Natural killer cell (primary cell): ENCODE data around the gene PLEKHG4B. TPM values are rescaled to one million over a fixed set of nuclear protein-coding genes. Genes with fewer than 3 reads are reported as not detected.

Source experiments
- ATAC-seq, 3 donors: fragments of 150-1000 bp in 2 of 3; fragments of 200-7000 bp in 1 of 3; cut with Tn5 transposase; 1 replicate in 1 of 3; 2 replicates in 2 of 3; pipeline ENCODE4 v1.10.0; 2021; ENCODE audit warnings: mild to moderate bottlenecking in 2 of 3, moderate library complexity in 2 of 3
- DNase-seq, 2 donors: peaks; one replicate each; pipeline versions ENCODE4 v3.0.0 to v3.0.0-alpha.2; 2013 to 2021; ENCODE audit warnings: mixed read lengths in 1 of 2
- H3K27ac ChIP-seq: one replicate; pipeline ENCODE4 v1.5.1; 2013; ENCODE audit warnings: mild to moderate bottlenecking, low read length
- H3K27me3 ChIP-seq: one replicate; pipeline ENCODE4 v1.6.1; 2013; ENCODE audit warnings: low read length; ENCODE audit not compliant: control insufficient read depth, insufficient read depth
- H3K36me3 ChIP-seq: one replicate; pipeline ENCODE4 v1.6.1; 2013; ENCODE audit warnings: low read length; ENCODE audit not compliant: control insufficient read depth, insufficient read depth
- H3K4me1 ChIP-seq: one replicate; pipeline ENCODE4 v1.6.1; 2013; ENCODE audit warnings: low read length; ENCODE audit not compliant: control insufficient read depth, insufficient read depth
- H3K4me3 ChIP-seq: one replicate; pipeline ENCODE4 v1.5.1; 2013; ENCODE audit warnings: low read length
- H3K9me3 ChIP-seq: one replicate; pipeline ENCODE4 v1.6.1; 2013; ENCODE audit warnings: low read length; ENCODE audit not compliant: control insufficient read depth, insufficient read depth
- H3K27ac Mint-ChIP-seq, 2 donors: one replicate each; pipeline ENCODE4 v1.8.0; 2022; ENCODE audit warnings: mild to moderate bottlenecking in 2 of 2, mixed read lengths in 2 of 2, moderate library complexity in 1 of 2
- H3K27me3 Mint-ChIP-seq, 2 donors: one replicate each; pipeline ENCODE4 v1.8.0; 2022; ENCODE audit warnings: low read depth in 2 of 2, mixed read lengths in 2 of 2
- H3K36me3 Mint-ChIP-seq: one replicate; pipeline ENCODE4 v1.8.0; 2022; ENCODE audit warnings: mixed read lengths
- H3K4me1 Mint-ChIP-seq, 2 donors: one replicate each; pipeline ENCODE4 v1.8.0; 2022; ENCODE audit warnings: mixed read lengths in 2 of 2
- H3K4me3 Mint-ChIP-seq: one replicate; pipeline ENCODE4 v1.8.0; 2022; ENCODE audit warnings: mild to moderate bottlenecking, moderate library complexity, mixed read lengths
- H3K9me3 Mint-ChIP-seq, 2 donors: one replicate each; pipeline ENCODE4 v1.8.0; 2022; ENCODE audit warnings: mixed read lengths in 2 of 2
- CTCF ChIP-seq: fragments of 200-600 bp; IDR thresholded peaks from one replicate; pipeline ENCODE4 v1.8.0; 2022; ENCODE audit warnings: antibody characterized with exemption
- WGBS: methylation state at CpG from one replicate; pipeline ENCODE4 v1.1.7; 2013; ENCODE audit warnings: missing lambda C conversion rate; ENCODE audit not compliant: insufficient coverage; 5-methylcytosine and 5-hydroxymethylcytosine counted together
- intact Hi-C: fragments of 100-400 bp; cut with micrococcal nuclease; formaldehyde crosslinking; loops from one replicate; pipeline ENCODE4 v1.14.2; 2022
- total RNA-seq, 4 donors: library from RNA; stranded (reverse); fragments of 120-200 nt in 1 of 4; gene quantifications; one replicate each; pipeline versions ENCODE4 v1.2.3 to v1.2.4, GENCODE V29; 2013 to 2022

Gene PLEKHG4B
- total RNA-seq, 3 donors from 2014 or later (not counting 1 experiment from before 2014, with no cell fraction given): 0.07 TPM; not detected in 2

- Mint-ChIP-seq H3K9me3 (no peaks in the 10 kb centered on the region), H3K36me3 (no peaks in the 10 kb centered on the region), H3K4me3 (no peak overlapping the region), H3K4me1 (peaks cover 8 to 10% of the 10 kb centered on the region in 2 donors), H3K27me3 (peaks cover 0 to 11% of the 10 kb centered on the region in 2 donors), H3K27ac (no peak overlapping the region)
- no peak for DNase-seq
- no peak for TF ChIP-seq CTCF
- no peak overlapping the region for H3K27ac ChIP-seq
- H3K36me3 ChIP-seq: no peaks in the 10 kb centered on the region
- no peaks in the 10 kb centered on the region for H3K9me3 ChIP-seq
- peaks cover 9% of the 10 kb centered on the region for H3K4me1 ChIP-seq
- 84% methylated on average over 11 of the region's 11 CpGs for WGBS
- H3K27me3 ChIP-seq: no peaks in the 10 kb centered on the region
- no peak for ATAC-seq
- H3K4me3 ChIP-seq: no peak overlapping the region
- intact Hi-C loops: loop anchor here (2.0 kb wide), 1 partner anchor 241 kb away; no protein-coding TSS in a partner anchor
Observed at GRCh38 chr5:189976-190365, 98.0 kb downstream of the PLEKHG4B start.

DNA sequence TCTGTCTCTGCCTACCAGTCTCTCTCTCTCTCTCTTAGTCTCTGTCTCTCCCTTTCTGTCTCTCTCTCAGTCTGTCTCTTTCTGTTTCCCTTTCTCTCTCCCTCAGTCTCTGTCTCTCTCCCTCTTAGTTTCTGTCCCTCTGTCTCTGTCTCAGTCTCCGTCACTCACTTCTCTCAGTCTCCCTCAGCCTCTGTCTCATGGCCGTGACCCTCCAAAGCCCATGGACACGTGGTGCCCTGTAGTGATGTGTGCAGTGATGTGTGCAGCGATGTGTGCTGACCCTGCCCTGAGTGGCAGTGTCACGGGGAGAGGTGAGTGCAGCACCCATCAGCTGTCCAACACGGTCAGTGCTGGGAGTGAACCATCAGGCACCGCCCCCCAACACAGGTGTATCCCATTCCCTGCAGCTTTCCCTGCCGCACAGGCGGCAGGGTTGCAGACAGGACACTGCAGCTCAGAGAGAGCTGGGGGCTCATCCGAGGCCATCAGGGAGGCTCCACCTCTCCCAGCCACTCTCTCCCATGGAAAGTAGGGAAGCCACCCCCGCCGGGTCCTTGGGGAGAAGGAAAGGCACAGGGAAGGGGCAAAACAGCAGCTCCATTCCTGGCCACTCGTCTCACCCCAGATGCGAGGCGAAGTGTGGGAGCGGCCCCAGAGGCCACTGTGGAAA, 98.5 kb downstream of the PLEKHG4B start:
- DNase-seq (no peak), ATAC-seq (no peak)
- H3K27ac ChIP-seq: no peak overlapping the region
- H3K9me3 Mint-ChIP-seq: no peaks in the 10 kb centered on the region
- H3K27ac Mint-ChIP-seq: no peak overlapping the region
- H3K4me1 ChIP-seq: peaks cover 9% of the 10 kb centered on the region
- H3K4me3 ChIP-seq: no peak overlapping the region
- WGBS: 72% methylated on average over 16 of the region's 16 CpGs
- H3K9me3 ChIP-seq: no peaks in the 10 kb centered on the region
- peaks cover 0 to 11% of the 10 kb centered on the region in 2 donors for H3K27me3 Mint-ChIP-seq
- no peaks in the 10 kb centered on the region for H3K27me3 ChIP-seq
- H3K4me3 Mint-ChIP-seq: no peak overlapping the region
- peaks cover 8 to 10% of the 10 kb centered on the region in 2 donors for H3K4me1 Mint-ChIP-seq
- H3K36me3 ChIP-seq: no peaks in the 10 kb centered on the region
- no peak for TF ChIP-seq CTCF
- H3K36me3 Mint-ChIP-seq: no peaks in the 10 kb centered on the region
- intact Hi-C loops: no loop called here

DNA sequence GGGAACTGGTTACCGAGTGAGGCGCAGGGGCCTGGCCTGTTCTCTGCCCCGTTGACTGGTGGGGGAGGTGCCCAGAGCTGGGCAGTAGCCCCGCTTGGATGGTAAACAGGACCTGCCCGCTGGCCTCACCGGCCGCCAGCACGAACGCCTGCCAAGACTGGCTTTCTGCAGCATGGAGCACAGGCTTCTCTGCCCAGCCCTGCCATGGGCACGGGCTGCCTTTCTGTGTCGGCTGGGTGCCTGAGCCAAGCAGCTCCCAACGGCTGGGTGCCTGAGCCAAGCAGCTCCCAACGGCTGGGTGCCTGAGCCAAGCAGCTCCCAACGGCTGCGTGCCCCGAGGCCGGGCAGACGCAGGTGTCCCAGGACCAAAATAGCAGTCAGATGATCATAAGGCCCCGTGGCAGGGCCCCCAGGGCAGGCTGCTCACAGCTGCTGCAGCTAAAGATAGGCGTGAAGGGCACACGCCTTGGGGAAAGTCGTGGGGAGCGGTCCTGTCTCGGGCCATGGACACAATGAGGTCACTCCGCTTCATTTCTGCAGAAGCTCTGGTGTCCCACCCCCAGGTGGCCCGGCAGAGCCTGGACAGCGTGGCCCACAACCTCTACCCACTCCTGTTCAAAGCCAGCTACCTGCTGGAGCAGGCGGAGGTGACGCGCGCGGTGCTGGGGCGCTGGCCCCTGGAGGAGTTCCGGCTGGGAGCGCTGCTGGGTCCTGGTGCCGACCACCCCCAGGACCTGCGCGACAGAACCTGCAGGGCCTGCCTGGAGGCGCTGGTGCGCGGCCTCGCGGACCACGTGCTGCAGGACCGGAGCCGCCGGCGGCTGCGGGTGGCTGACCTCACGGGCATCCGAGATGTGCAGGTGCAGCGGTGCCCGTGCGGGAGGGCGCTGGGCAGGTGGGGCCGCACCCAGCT, 99.3 kb downstream of the PLEKHG4B start, which contains the start of gene LRRC14B:
LRRC14B (plus strand) TSS at position 460 of the 913 bp plus-strand sequence; CDS start at position 504, 44 bp downstream.
- Mint-ChIP-seq H3K4me3 (no peak within 1 kb of the TSS), H3K9me3 (no peaks in the 10 kb centered on the region), H3K27ac (no peak within 1 kb of the TSS), H3K36me3 (no peaks in the 10 kb centered on the region), H3K4me1 (peaks cover 8 to 10% of the 10 kb centered on the region in 2 donors), H3K27me3 (peaks cover 0 to 11% of the 10 kb centered on the region in 2 donors)
- Histone ChIP-seq H3K27me3 (no peaks in the 10 kb centered on the region), H3K4me1 (peaks cover 9% of the 10 kb centered on the region), H3K9me3 (no peaks in the 10 kb centered on the region), H3K36me3 (no peaks in the 10 kb centered on the region), H3K27ac (no peak within 1 kb of the TSS), H3K4me3 (no peak within 1 kb of the TSS)
- no peak for TF ChIP-seq CTCF
- ATAC-seq (no peak), DNase-seq (peak in 1 of 2 donors; percentile 35)
- intact Hi-C loops: no loop called here
- 23% methylated on average over 56 of the region's 56 CpGs for WGBS
